ENCODE measurements around the gene DAB2.

The DAB2 gene

DNA sequence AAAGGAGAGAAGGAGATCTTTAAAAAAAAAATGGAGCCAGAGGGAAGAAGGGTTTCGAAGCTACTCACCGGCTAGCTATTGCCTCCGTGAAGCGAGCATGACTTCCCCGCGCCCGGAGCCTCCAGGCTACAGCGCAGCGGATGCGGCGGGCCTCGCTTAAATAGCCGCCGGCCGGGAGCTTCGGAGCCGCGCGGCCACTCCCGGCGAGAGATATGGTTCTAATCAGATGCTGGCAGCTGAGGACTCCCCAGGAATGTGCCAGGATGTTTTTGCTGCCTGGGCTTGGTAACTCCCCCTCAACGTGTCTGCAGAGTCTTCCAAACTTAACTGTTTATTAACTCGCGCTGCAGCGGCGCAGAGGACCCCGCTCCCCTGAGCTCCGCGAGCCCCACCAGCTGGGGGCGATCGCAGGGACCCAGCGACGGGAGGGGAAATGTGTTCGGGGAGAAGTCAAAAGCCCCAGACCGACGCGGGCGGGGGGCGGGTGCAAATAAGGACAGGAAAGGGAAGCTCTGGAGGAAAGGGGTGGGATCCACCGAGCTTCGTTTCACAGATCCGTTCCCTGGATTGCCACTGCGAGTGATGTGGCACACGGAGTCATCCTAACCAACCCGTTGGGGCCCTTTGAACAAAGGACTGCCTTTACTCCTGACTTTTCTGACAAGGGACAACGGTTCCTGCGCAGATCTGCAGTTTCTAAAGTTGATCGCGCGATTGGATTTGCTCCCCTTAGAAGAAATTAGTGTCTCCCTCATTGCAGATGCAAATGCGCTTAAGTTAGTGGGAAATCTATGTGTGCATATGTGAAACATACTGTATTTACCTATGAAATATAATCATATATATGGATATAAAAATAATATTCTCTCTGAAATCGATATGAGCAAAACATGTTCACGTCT, at the start of gene DAB2:
Gene DAB2, minus strand, starts transcription at position 245 of the 902 bp plus-strand sequence. CDS start 30,660 bp downstream, outside the sequence.
- DNase-seq, result peak; percentile 94

DNA sequence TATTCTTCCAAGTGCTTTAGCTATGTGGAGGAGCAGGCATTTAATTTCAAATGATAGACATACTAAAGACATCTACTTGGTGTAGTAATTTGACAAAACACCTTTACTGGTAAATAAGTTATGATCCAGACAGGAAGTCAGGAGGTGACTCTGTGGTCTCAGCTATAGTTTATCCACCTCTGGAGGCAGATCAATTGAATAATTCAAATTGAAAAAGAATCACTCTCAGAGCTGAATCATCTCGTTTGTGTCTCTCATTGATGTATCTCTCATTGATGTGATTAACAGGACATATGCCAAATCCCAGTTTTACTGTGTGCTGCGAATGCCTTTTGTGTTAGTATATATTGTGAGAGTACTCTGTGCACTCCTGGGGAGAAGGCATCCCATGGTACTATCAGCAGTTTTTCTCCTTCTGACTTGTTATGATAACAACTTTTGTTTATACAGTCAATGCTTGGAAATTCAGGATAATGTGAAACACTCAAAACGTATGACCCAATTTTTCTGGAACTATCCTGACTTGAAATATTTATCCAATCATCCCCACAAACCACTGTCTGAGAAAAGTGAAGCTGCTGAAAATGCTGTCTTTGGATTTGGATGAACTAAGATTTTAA, 48.5 kb upstream of the DAB2 start:
- DNase-seq, result no peak

DNA sequence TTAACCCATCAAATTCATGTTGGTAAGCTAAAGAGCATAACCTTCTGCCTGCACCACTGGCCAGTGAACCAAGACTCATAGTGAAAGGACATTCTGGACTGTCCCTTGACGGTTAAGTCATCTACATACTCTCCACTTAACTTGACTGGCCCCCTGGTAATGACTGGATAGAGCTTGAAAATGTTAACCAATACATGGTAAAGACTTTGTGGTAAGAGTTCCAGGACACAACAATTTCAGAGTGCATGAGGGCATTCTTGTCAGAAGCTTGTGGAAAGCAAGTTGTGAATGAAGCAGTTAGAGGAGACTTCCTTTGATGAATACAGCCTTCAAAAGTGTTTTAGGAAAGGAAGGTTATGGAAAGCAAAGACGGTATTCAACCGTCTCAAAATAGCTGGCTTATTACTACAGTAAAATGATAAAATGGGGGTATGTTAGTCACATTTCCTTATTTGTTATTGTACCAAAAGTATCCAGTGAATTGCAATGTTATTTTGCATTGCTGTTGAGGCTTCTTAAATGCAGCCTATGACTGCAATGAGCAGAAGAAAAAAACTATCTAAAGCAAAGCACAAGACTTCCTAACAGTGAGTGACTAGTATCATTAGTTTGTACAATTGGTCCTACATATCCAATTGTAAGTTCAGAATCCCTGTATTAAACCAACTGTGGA, 47.2 kb upstream of the DAB2 start:
- DNase-seq, result no peak

DNA sequence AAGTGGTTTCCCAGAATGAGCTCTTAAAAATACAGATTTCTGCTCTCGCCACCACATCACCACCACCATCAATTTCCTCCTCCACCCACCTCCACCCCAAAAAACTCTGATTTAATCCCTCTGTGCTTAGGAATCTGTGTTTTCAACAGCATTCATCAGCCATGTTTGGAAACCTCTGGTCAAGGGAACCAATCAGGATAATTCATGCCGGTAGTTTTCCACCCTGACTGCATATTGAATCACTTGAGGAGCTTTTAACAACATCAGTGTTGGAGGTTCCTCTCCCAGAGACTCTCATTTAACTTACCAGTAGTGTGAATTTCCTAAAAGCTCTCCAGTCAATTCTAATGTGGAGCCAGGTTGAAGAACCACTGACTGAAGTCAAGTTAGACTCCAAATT, 46.0 kb upstream of the DAB2 start:
- DNase-seq, result no peak

DNA sequence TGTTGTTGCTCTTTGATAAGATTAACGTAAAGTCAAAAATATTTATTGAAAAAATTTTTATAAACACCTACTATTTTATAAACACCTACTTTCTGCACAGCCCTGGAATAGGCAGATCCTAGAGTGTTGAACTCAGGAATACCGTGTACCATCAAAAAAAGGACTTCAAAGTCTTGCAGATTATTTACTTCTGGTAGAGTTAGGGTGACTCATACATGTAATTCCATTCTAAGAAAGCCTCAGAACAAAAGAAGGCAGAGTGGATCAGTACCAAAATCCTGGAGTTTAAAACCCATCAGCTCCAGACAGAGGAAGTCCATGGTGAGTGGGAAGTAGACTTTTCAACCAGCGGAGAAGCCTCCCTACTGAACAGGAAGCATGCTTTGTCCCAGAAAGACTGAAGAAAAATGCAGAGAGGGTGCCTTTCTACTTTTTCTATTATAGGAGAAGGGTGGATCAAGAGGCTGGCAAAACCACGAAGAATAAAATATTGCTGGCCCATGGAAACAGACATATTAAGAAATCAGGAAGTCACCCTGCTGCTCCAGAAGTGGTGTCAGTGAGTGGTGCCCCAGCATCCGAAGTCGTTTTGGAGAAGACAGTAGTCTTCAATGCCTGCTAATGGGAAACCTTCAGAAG, 45.1 kb upstream of the DAB2 start:
- no peak for DNase-seq

DNA sequence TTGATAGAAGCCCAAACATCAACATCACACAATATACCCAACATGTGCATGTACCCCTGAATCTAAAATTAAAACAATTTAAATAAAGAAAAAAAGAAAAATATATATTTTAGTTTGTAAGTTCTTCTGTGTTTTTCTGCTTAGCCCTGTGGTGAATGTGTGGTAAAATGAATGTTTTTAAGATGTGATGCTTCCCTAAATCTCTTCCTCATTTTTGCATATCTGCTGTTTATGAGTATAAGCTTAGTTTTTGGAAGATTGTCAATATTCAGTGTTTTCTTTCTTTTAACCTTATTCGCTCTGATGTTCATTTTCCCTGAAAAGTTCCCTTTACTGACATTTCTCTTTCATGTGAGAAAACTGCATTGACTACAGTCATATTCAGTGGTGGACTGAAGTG, 44.4 kb upstream of the DAB2 start:
- DNase-seq, result no peak

DNA sequence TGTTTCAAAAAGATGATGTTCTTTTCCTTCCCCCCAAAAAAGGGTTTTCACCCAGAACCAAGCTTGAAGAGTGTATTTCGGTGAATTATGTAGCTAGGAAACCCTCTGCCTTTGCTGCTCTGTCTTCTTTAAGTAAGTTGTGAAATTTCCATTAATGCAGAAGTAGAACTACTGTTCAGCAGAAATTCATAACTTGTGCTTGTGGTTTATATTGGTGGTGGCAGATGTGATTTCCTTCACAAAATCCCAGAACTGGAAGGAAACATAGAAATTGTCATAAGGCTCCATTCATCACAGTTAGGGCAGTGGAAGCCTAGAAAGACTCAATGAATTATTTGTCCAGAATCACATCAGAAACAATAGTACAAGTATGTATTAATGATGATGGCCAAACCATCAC, 42.1 kb upstream of the DAB2 start:
- DNase-seq, result no peak

DNA sequence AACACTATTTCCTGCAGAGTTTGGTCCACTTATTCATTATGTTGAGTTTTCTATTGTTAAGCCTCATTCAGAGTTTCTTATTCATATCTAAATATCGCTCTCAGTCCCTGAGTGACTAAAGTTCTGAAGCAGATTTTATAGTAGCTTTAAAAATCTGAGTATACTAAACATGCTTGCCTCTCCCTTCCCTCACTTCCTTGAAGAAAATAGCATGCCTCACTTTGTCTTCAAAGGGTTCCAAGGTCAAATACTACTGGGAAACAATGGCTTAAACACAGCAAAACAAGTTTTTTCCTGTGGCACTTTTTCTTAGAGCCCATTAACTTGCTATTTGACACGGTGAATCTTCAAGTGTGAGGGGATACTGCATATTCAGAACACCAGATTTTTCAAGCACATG, 41.1 kb upstream of the DAB2 start:
- DNase-seq, result no peak

DNA sequence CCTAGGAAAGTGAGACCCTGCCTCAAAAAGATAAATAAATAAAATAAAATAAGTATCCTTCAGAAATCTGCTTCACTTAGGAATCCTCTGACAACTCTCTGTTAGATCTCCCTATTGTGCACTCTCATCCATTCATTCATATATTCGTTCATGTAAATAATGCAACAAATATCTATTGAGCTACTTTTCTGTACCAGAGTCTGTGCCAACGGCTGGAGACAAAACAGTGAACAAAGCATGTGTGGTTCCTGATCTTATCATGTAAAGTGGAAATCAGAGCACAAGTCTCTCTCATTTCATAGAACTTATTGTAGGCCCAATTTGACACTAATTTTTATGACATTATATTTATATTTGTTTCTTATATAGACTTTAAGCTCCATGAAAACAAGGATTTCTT, 40.3 kb upstream of the DAB2 start:
- DNase-seq, result no peak

DNA sequence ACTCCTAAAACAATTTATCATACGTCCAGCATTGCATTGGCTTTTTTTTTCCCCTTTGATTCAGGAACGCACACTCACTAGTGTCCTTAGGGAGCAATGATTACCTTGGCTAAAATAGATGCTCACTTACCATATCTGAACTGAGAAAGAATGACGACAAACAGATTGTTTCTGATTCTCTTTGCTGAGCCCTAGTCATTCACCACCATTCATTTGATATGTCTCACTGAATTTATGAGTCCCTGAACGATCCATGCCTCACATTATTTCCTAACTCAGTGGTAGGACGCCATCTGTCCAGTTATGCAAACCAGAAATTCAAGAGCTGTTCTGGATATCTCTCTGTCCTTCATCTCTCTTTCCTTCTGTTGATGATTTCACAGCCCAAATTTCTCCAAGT, 39.3 kb upstream of the DAB2 start:
- DNase-seq, result no peak

DNA sequence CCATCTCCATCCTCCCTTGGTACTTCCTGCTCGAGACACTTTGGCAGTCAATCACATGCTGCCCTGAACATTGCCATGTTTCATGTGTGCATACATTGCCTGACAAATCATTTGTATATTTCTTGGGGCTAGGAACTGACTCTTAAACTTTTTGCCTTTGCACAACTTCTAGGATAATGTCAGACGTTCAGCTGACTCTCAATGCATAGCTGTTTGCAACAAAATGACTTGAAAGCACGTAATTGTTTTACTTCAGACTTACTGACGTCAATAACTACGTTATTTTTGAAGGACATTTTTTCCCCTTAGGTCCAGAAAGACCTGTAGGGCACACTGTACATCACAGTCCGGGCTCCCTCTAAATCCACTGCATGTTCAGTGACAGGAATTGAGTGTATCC, 37.4 kb upstream of the DAB2 start:
- DNase-seq, result no peak

DNA sequence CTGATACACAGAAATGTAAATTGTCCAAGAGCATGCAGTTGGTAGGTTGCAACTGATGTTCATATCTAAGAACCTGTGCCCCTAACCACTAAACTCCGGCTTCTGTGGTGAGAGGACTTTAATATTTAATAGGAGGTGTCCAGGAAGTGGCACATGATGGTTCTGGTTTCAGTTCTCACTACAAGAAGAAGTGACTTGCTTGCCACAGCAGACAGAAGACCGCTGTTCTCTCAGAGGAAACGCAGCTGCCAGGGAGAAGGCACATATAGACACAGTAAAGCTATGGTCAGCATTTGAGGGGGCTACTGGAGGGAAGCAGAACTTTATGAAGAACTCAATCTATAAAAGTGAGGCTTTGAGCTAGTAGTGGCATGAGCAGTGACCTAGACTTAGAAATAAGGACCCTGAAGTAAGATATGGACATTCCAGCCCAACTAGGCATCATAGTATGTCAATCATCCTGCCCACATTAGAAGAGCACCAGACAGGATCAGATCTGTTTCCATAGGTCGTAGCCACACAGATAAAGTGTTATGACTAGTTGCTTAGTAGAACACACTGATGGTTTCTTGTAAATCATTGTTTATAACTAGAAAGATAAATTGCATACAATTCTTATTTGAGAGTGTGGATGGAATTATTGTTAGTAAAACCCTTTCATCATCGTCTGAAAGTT, 36.4 kb upstream of the DAB2 start:
- peak; percentile 37 for DNase-seq

DNA sequence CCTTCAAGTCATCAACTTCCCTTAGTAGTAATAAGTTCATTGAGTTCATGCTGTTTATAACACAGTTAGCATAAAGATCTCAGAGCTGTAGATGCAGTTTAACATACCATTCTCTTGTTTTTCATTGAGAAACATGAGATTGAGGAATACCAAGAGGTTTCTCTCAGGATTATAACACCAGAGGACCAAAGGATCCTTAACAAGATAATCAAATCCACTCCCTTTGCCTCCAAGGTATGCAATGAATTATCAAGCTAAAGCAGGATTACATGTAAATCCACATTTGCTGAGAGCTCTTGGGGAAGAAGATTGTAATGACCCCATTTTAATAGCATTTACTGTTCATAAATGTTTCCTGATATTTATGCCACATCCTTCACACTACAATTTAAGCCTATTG, 35.1 kb upstream of the DAB2 start:
- no peak for DNase-seq

DNA sequence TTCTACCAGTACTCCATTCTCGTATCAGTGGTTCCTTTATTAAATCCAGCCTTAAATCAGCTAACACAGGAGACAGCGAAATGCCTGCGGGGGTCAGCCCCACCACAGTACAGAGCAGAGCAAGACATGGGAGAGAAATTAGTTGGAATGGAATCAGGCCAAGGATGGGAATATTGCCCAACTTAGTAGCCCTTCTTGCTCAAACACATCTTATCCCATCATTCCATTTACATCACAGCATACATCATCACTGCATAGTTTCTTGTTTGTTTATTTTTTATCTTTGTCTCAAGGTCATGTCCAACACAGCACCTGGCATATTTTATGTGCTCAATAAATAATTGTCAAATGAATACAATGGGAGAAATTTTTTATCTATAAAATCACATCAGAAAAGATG, 34.3 kb upstream of the DAB2 start:
- DNase-seq, result no peak

DNA sequence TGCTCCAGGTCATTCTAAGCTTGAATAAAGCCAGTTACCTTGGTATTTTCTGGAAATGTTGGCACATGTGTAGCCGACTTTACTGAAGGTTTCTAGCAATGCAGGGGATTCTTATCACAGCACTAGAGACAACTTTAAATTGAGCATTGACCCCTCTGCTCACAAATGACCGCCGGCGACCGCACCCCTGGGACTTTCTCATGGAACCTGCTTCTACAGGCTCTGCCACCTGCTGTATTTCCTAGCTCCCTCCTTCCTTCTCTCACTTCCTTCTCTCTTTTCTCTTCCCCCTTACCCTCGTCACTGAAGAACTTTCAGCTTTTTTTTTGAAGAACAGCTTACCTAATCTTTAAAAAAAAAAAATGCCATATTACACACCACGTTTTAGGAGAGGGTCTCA, 30.9 kb upstream of the DAB2 start:
- DNase-seq, result no peak

DNA sequence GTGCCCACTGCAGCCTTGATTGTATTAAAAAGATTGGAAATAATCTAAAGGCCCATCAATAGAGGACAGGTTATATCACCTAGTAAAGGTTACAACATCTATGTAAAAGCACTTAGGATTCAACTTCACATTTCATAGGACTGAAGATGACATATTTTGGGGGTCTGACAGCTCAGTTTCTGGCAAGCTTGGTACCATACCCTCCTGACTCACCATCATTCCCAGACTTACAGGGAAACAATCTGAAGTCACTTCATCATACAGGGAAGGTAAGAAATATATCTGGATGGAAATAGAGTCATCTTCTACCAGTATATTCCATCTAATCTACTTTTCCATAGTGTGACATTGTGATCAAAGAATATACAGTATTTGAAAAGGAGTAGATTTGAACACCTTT, 28.8 kb upstream of the DAB2 start:
- no peak for DNase-seq

DNA sequence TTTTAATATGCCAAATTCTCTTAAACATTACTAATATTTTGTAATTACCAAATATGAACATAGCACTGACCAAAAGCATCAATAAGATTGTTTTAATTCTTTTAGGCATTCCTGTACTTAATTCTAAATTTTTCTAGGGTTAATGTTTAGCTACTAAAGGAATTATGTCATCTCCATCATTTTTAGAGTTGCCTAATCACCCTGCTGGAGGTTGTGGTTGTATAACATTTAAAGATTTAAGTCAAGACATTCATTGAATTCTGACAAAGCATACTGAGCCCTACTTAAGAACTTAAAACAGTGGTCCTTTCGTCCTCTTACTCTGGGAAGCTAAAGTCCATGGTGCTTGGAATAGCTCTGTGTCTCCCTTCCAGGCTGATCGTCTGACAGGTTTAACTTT, 28.1 kb upstream of the DAB2 start:
- DNase-seq, result no peak

DNA sequence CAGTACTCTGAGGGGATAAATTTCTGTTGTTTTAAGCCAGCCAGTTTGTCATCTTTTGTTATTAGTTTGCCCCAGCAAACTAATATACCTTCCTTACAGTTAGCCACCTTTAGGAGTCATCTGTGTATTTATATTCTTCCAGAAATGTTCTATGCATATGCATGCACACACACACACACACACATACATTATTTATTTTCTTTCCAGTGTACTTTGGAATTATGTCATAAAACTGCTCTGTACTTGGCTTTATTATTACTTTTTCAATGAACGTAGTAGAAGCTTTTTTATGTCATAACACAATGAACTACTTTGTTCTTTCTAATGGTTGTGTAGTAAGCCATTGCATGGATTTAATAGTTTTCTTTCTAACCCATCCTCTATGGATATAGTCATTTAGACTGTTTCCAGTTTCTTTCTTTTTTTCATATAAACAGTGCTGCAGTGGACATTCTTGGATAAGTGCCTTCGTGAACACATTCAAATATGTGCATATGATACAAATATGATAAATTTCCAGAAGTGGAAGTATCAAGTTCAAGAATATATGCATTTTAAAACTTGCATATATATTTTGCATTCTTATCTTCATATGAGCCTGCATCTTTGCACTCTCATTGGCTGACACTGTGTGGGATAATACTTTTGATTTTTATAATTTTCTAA, 26.6 kb upstream of the DAB2 start:
- DNase-seq, result no peak

DNA sequence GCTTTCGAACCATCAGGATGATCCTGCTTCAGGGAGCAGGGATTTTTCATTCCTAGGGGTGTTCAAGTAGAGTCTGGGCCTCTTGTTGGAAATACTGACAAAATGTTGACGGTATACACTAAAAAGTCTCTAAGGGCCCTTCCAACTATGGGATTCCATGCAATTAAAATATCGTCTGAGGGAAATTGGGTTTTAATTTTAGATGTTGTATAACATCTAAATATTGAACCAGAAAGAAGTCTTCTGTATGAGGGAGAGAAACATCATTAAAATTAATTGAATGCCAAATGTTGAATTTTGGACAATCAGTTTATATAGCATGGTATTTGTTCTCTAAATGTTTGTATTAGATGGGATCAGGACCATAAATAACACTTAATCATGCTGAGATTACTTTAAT, 25.7 kb upstream of the DAB2 start:
- DNase-seq, result no peak

DNA sequence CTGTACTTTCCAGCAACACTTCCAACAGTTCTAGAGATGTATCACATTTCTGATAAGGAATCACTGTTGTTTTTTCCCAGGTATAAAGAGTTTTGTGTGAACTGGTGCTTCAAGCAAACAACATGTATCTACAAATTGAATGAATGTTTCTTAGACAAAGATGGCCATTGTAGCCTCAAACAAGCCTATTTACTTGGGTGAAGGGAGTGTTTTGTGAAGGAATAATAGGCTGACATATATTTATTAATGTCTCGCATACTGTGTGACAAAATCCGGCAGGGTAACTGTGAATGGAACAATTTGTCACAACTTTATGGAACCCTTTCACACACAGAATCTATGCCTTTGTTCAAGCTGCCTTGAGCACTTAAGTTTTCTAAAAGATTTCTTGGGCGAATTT, 24.8 kb upstream of the DAB2 start:
- no peak for DNase-seq

DNA sequence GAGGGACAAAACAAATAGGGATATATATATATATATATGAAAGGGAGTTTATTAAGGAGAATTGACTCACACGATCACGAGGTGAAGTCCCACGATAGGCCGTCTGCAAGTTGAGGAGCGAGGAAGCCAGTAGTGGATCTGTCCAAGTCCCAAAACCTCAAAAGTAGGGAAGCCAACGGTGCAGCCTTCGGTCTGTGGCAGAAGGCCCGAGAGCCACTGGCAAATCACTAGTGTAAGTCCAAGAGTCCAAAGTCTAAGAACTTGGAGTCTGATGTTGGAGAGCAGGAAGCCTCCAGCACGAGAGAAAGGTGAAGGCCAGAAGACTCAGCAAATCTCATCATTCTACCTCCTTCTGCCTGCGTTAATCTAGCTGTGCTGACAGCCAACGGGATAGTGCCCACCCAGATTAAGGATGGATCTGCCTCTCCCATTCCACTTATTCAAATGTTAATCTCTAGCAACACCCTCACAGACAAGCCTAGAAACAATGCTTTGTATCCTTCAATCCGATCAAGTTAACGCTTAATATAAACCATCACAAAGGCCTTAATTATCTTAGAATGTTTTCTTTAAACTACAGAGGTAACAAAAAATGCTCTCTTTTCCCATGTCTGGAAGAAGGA, 23.8 kb upstream of the DAB2 start:
- DNase-seq, result peak; percentile 47

DNA sequence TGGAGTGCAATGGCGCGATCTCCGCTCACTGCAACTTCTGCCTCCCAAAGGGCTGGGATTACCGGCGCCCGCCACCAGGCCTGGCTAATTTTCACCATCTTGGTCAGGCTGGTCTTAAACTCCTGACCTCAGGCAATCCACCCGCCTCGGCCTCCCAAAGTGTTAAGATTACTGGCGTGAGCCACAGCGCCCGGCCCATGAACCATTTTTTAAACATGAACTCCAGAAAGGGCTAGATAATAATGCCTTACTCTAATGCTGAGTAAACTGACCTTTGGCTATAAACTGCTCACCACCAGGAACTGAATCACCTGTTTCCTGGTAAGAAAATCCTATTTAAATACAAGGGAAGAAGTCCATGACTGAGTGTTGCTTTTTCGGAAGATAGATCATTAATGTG, 23.2 kb upstream of the DAB2 start:
- no peak for DNase-seq
